Lower lobe of right lung (tissue), 2 donors: Measurements from ENCODE around the gene SMCHD1. TPM values are rescaled to one million over a fixed set of nuclear protein-coding genes. Genes with fewer than 3 reads are reported as not detected.

ENCODE experiments used
- ATAC-seq, 2 donors: fragments of 200-7000 bp; cut with Tn5 transposase; one replicate each; pipeline ENCODE4 v1.9.1; 2020 to 2022; ENCODE audit warnings: mild to moderate bottlenecking in 2 of 2, moderate library complexity in 2 of 2
- DNase-seq: peaks from one replicate; pipeline ENCODE4 v3.0.0-alpha.2; 2020
- H3K27ac ChIP-seq: fragments of 200-600 bp; one replicate; pipeline ENCODE4 v1.8.0; 2022
- H3K27me3 ChIP-seq: fragments of 200-600 bp; one replicate; pipeline ENCODE4 v1.8.0; 2022; ENCODE audit warnings: low read depth
- H3K36me3 ChIP-seq: fragments of 200-600 bp; one replicate; pipeline ENCODE4 v1.8.0; 2022; ENCODE audit warnings: mild to moderate bottlenecking
- H3K4me1 ChIP-seq: fragments of 200-600 bp; one replicate; pipeline ENCODE4 v1.8.0; 2022
- H3K4me3 ChIP-seq: fragments of 200-600 bp; one replicate; pipeline ENCODE4 v1.8.0; 2022; ENCODE audit warnings: mild to moderate bottlenecking
- H3K9me3 ChIP-seq: fragments of 200-600 bp; one replicate; pipeline ENCODE4 v1.8.0; 2022
- intact Hi-C: fragments of 100-400 bp; cut with DNase I; formaldehyde crosslinking; loops from one replicate; pipeline ENCODE4 v1.11.0; 2022
- total RNA-seq: library from RNA; stranded (reverse); fragmentation: NEBNext Ultra II Directional; extraction: Animal tissue kit (Norgen Biotek cat#: 25700); gene quantifications from one replicate; pipeline ENCODE4 v1.2.1, GENCODE V29; 2021
- TF ChIP-seq, protein P1 (sequence below): fragments of 200-600 bp; IDR thresholded peaks from one replicate; pipeline ENCODE4 v1.8.0; 2022; ENCODE audit warnings: antibody characterized with exemption, mild to moderate bottlenecking
- donor health status: DM: no; HTN: yes; CAD: no; lungs with severe emphysema.

The SMCHD1 gene
- total RNA-seq, 1 donor from 2014 or later = 55.9 TPM

- no peak overlapping the region for H3K27ac ChIP-seq
- no peak overlapping the region for H3K4me3 ChIP-seq
- H3K36me3 ChIP-seq = peaks cover 100% of the 10 kb centered on the region
- intact Hi-C loops = no loop called here
- no peaks in the 10 kb centered on the region for H3K4me1 ChIP-seq
- no peaks in the 10 kb centered on the region for H3K27me3 ChIP-seq
- DNase-seq = no peak
- TF ChIP-seq, protein P1, sequence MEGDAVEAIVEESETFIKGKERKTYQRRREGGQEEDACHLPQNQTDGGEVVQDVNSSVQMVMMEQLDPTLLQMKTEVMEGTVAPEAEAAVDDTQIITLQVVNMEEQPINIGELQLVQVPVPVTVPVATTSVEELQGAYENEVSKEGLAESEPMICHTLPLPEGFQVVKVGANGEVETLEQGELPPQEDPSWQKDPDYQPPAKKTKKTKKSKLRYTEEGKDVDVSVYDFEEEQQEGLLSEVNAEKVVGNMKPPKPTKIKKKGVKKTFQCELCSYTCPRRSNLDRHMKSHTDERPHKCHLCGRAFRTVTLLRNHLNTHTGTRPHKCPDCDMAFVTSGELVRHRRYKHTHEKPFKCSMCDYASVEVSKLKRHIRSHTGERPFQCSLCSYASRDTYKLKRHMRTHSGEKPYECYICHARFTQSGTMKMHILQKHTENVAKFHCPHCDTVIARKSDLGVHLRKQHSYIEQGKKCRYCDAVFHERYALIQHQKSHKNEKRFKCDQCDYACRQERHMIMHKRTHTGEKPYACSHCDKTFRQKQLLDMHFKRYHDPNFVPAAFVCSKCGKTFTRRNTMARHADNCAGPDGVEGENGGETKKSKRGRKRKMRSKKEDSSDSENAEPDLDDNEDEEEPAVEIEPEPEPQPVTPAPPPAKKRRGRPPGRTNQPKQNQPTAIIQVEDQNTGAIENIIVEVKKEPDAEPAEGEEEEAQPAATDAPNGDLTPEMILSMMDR = no peak
- no peaks in the 10 kb centered on the region for H3K9me3 ChIP-seq
- ATAC-seq = no peak
These were observed 49.0 kb downstream of the SMCHD1 start for GRCh38 chr18:2704541-2704940.

- Histone ChIP-seq H3K9me3 (no peaks in the 10 kb centered on the region), H3K36me3 (peaks cover 97% of the 10 kb centered on the region), H3K4me1 (no peaks in the 10 kb centered on the region), H3K4me3 (no peak overlapping the region), H3K27ac (no peak overlapping the region), H3K27me3 (no peaks in the 10 kb centered on the region)
- DNase-seq (no peak), ATAC-seq (no peak)
- intact Hi-C loops = no loop called here
- TF ChIP-seq, protein P1 = no peak
These were observed 51.4 kb downstream of the SMCHD1 start for GRCh38 chr18:2706903-2707302.

DNA sequence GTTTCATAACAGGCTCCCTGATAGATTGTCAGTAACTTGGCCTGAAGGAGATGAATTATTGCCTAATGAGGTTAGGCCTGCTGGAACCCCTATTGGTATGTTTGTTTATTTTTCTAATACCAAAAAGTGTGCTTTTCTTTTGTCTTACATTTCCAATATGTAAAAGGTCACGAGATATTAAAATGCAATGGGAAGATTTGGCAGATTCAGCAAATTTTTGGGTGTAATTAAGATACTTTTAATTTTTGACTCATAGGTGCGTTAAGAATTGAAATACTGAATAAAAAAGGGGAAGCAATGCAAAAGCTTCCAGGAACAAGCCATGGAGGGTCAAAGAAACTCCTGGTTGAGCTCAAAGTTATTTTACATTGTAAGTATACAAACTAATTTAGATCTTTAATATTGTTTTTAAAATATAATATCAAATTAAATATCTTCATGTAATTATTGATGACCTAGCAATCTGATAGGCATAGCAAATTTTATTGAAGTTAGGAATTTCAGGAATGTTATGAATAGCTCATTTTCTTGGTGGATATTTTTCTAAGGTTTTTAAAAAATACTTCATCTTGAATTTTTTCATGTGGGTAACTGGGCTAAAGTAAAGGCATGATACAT lies 52.1 kb downstream of the SMCHD1 start:
- ATAC-seq = no peak
- Histone ChIP-seq H3K27ac (no peak overlapping the region), H3K4me3 (no peak overlapping the region), H3K4me1 (no peaks in the 10 kb centered on the region), H3K9me3 (no peaks in the 10 kb centered on the region), H3K36me3 (peaks cover 97% of the 10 kb centered on the region), H3K27me3 (no peaks in the 10 kb centered on the region)
- TF ChIP-seq, protein P1 = no peak
- no peak for DNase-seq
- intact Hi-C loops = no loop called here

- Histone ChIP-seq H3K4me3 (no peak overlapping the region), H3K27me3 (no peaks in the 10 kb centered on the region), H3K36me3 (peaks cover 92% of the 10 kb centered on the region), H3K4me1 (no peaks in the 10 kb centered on the region), H3K9me3 (no peaks in the 10 kb centered on the region), H3K27ac (no peak overlapping the region)
- TF ChIP-seq, protein P1 = no peak
- intact Hi-C loops = no loop called here
- no peak for DNase-seq
- no peak for ATAC-seq
These were observed 53.8 kb downstream of the SMCHD1 start for GRCh38 chr18:2709316-2709715.

GRCh38 chr18:2714140-2714539 lies 58.6 kb downstream of the SMCHD1 start:
- Histone ChIP-seq H3K9me3 (no peaks in the 10 kb centered on the region), H3K27ac (no peak overlapping the region), H3K36me3 (peaks cover 84% of the 10 kb centered on the region), H3K27me3 (no peaks in the 10 kb centered on the region), H3K4me1 (no peaks in the 10 kb centered on the region), H3K4me3 (no peak overlapping the region)
- no peak for ATAC-seq
- intact Hi-C loops = no loop called here
- TF ChIP-seq, protein P1 = no peak
- DNase-seq = no peak

DNA sequence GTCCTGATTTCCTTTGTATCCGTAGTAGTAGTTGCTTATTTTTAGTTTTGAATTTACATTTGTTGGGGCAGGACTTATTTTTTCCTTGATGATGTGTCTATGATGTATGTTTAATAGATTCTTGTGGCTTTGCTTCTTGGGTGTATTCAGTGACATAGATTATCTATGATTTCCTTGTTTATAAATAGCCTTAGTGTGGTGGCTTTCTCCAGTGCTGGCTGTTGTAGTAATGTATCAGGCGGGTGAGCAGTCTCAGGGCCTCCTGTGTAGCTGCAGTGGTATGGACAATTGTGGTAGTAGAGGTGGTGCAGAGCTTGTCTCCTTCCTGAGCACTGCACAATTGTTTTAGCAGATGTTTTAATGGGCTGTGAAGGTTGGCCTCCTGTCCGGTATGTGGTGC lies 60.5 kb downstream of the SMCHD1 start:
- H3K27ac ChIP-seq = no peak overlapping the region
- DNase-seq (no peak), ATAC-seq (no peak)
- no peaks in the 10 kb centered on the region for H3K27me3 ChIP-seq
- no peaks in the 10 kb centered on the region for H3K9me3 ChIP-seq
- TF ChIP-seq, protein P1 = no peak
- H3K4me3 ChIP-seq = no peak overlapping the region
- intact Hi-C loops = no loop called here
- no peaks in the 10 kb centered on the region for H3K4me1 ChIP-seq
- H3K36me3 ChIP-seq = peaks cover 84% of the 10 kb centered on the region
